GM10248 (cell line): ENCODE measurements around the gene D2HGDH.

Experiments used
- CTCF ChIA-PET: fragments of 300-600 bp; sonication (Branson Sonifier 250); formaldehyde crosslinking; extraction: SDS; loops from one replicate; lab custom pipeline; 2021; ENCODE audit warnings: antibody characterized with exemption; lab: Yijun Ruan, JAX
- POLR2A ChIA-PET: fragments of 350-650 bp; sonication (Branson Sonifier 250); formaldehyde crosslinking; extraction: SDS; loops from one replicate; lab custom pipeline; 2020; ENCODE audit warnings: antibody characterized with exemption; lab: Yijun Ruan, JAX
- DNase-seq: peaks from one replicate; pipeline ENCODE4 v3.0.0; 2012; ENCODE audit errors: extremely low spot score
- CTCF ChIP-seq: IDR thresholded peaks from 2 replicates; pipeline ENCODE4 v1.5.1; 2012; ENCODE audit warnings: mild to moderate bottlenecking, low read depth; ENCODE audit errors: extremely low read depth, missing control alignments, control extremely low read depth

The D2HGDH gene

DNA sequence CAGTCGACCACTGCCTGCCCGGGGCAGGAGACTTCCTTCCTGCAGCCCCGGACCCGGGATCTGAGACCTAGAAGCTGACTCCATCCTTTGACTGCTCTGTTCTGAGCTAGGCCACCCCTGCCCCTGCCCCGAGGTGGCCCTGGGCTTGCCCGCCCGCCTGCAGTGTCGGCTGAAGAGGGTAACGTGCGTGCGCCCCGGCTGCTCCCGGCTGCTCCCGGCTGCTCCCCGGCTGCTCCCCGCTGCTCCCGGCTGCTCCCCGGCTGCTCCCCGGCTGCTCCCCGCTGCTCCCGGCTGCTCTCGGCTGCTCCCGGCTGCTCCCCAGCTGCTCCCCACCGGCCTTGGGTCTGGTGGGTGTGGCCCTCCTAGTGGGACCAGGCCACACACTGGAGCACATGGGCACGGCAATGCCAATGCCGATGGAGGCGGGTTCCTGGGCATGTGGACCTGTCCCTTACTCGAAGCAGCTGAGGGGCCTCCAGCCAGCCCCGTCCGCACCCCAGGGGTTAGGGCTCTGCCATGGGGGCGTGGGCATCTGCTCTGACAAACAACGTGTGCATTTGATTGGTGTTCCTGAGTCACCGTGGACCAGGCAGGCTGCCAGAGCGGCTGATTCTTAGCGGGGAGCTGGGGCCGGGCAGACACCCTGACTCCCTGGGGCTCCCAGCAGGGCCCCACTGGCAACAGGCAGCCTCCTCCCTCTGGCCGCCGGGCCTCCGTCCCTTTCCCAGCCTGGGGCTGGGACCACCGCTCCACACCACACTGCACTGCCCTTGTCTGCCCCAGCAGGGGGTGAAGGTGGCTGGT, 40.2 kb downstream of the D2HGDH start:
- TF ChIP-seq CTCF, result no peak
- no peak for DNase-seq
- CTCF ChIA-PET, result no interaction called here
- POLR2A ChIA-PET, result no interaction called here

GRCh38 chr2:241775223-241776177, 41.1 kb downstream of the D2HGDH start:
- CTCF ChIA-PET, result no interaction called here
- DNase-seq, result no peak
- TF ChIP-seq CTCF, result no peak
- POLR2A ChIA-PET, result interaction anchor here (0.5 kb wide), 1 partner anchor 413 kb away, joined by 3 read pairs; no protein-coding TSS in a partner anchor

GRCh38 chr2:241776336-241777169, 42.1 kb downstream of the D2HGDH start, which contains the start of gene GAL3ST2:
Gene GAL3ST2 (plus strand): TSS chr2:241776822. CDS start chr2:241776956, 134 bp downstream.
- no peak for DNase-seq
- TF ChIP-seq CTCF, result no peak
- ChIA-PET POLR2A (interaction anchor here (0.5 kb wide), 1 partner anchor 414 kb away, joined by 3 read pairs; no protein-coding TSS in a partner anchor), CTCF (no interaction called here)

DNA sequence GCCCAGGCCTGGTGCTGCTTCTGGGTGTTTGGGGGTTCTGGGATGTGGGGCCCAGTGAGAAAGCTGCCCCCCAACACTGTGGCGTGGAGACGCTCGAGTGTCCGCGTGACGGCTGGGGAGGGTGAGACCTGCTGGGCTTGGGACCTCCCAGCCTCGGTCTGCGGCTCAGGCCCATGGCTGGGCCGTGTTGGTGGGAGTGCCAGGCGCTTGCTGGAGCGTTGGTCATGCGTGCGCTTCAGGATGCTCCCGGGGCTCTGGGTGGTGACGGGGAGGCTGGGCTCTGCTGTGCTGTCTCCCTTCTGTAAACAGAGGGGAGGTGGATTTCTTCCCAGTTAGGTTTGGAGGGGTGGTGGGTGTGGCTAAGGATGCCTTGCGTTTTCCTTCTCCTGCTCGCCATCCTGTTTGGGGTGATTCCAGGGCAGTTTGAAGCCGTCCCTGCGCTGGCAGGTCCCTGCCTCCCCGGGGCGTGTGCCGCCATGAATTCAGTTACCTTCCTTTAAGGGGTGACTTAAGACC, 42.8 kb downstream of the D2HGDH start:
- TF ChIP-seq CTCF, result no peak
- ChIA-PET POLR2A (no interaction called here), CTCF (interaction anchor here (1.4 kb wide), 1 partner anchor 36 kb away, joined by 4 read pairs; no protein-coding TSS in a partner anchor)
- no peak for DNase-seq

DNA sequence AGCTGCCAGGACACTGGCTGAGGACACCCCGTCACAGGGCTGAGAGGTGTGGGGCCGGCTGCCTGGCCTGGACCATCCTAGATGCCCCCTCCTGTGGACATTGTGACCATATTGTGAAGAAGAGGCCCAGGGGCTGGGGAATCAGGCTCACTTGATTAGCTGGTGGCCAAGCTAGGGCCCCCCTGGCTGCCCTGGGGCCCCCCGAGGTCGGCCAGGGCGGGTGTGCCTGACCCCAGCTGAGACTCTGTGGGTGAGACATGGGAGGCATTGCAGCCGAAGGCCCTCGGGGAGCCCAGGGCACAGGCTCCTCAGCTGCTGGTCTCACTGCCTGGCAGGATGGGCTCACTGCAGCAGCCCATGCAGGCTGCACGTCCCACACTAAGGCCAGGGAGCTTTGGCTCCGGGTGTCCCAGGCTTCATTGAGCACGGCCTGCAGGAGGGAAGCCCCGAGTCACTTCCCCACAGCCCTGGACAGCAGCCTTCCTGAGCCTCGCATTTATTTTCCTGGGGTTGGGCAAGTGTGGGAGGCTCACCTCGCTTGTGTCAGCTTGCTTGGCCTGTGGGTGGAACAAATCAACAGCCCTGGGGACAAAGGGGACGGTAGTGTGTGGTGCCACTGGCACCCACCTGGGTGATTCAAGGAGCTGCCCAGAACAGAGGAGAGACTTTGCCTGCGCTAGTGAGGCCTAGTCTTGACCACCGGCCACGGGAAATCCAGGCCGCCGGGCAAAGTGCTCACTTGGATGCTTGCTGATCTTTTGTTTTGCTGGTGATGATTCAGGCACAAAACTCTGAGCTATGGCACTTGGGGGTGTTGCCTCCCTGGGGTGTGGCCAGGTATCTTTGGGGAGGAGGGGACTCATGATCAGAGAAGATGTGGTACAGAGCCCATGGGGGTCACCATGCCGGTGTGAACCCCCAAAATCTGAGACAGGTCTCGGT, 43.5 kb downstream of the D2HGDH start:
- ChIA-PET POLR2A (no interaction called here), CTCF (interaction anchor here (0.8 to 1.4 kb wide), 3 partner anchors 10 to 36 kb away, joined by 3 to 4 read pairs (median 4); no protein-coding TSS in a partner anchor)
- DNase-seq, result no peak
- no peak for TF ChIP-seq CTCF
